PC-9 (cell line): Measurements from ENCODE around the gene ZNF222.

Experiments
- CTCF ChIP-seq: fragments of 200-600 bp; sonication (generic); conservative IDR thresholded peaks from 2 replicates; pipeline ENCODE4 v1.6.1; 2017; ENCODE audit warnings: mixed run types, antibody characterized with exemption, mild to moderate bottlenecking, moderate library complexity
- EZH2 ChIP-seq: fragments of 200-600 bp; sonication (generic); IDR thresholded peaks from 2 replicates; pipeline ENCODE4 v1.8.0; 2017; ENCODE audit warnings: antibody characterized with exemption, low read depth

- TF ChIP-seq CTCF, result no peak
- TF ChIP-seq EZH2, result no peak
Observed at GRCh38 chr19:44050740-44051649, 25.8 kb downstream of the ZNF222 start.
